ENCODE measurements around the gene EEF1G. TPM values are rescaled to one million over a fixed set of nuclear protein-coding genes. Genes with fewer than 3 reads are reported as not detected.
A peak's percentile ranks its signal among the peaks of the same experiment; 100 is the strongest.

Gene EEF1G
- total and polyA plus RNA-seq, 9 of the 15 experiments (the other 6 are each of a cell fraction or from before 2014, with no cell fraction given), result 985 to 2,349 (median 2,035) TPM

- no peak for TF ChIP-seq PTBP1 (IDR thresholded peaks at IDR 0.05; ENCODE audit: low read depth, low read length)
- TF ChIP-seq FOXJ2 (tag; IDR thresholded peaks at IDR 0.05), result peak; percentile 72; the same call in 1 of the 2 replicates
- TF ChIP-seq ZNF75A (CRISPR knock-in tag; IDR thresholded peaks at IDR 0.05), result no peak
- TF ChIP-seq ZFP1 (CRISPR knock-in tag; IDR thresholded peaks at IDR 0.05), result no peak
- no peak for TF ChIP-seq GATAD2B (IDR thresholded peaks at IDR 0.05; ENCODE audit: borderline replicate concordance)
- TF ChIP-seq FOXK1 (CRISPR knock-in tag; IDR thresholded peaks at IDR 0.05; ENCODE audit: borderline replicate concordance), result 0 out of 2 replicates have a peak, but pooled peaks have one; percentile 15
- TF ChIP-seq TEAD2 (tag; IDR thresholded peaks at IDR 0.05), result no peak
- no peak for TF ChIP-seq ZNF695 (CRISPR knock-in tag; IDR thresholded peaks at IDR 0.05)
- TF ChIP-seq CREB5 (CRISPR knock-in tag; IDR thresholded peaks at IDR 0.05), result no peak; the same call in 1 of the 2 replicates
- TF ChIP-seq HNRNPLL (IDR thresholded peaks at IDR 0.05; ENCODE audit: low read depth, low read length, poor library complexity, severe bottlenecking), result peak; percentile 94
- no peak for TF ChIP-seq U2AF1 (optimal IDR thresholded peaks at IDR 0.05; ENCODE audit: low read depth, low read length)
- TF ChIP-seq RAD21 (CRISPR knock-in tag; conservative IDR thresholded peaks at IDR 0.05 in 1 of 2, IDR thresholded peaks at IDR 0.05 in 1 of 2), result no peak
- TF ChIP-seq GABPA (tag; conservative IDR thresholded peaks at IDR 0.05; ENCODE audit: low read depth), result no peak
- TF ChIP-seq PATZ1 (CRISPR knock-in tag; IDR thresholded peaks at IDR 0.05; ENCODE audit: borderline replicate concordance), result 0 out of 2 replicates have a peak, but pooled peaks have one; percentile 35
- TF ChIP-seq THRA (IDR thresholded peaks at IDR 0.05), result no peak
- TF ChIP-seq E4F1 (CRISPR knock-in tag; IDR thresholded peaks at IDR 0.05; ENCODE audit: borderline replicate concordance), result peak; percentile 97
- TF ChIP-seq ZNF23 (CRISPR knock-in tag; IDR thresholded peaks at IDR 0.05), result no peak
These were observed at the start of gene EEF1G (continued) for GRCh38 chr11:62573592-62574362.

All from K562 (cell line).